SU-DHL-6 (cell line): ENCODE measurements around the gene DDX39B.
"Not testable (repeated sequence)": the region's sequence is repeated elsewhere in the genome, so short reads cannot be mapped to it uniquely, and the experiment has no call there.

ENCODE experiments used
- EZH2phosphoT487 ChIP-seq: fragments of 200-600 bp; sonication (generic), shearing (Covaris generic); conservative IDR thresholded peaks from 2 replicates; pipeline ENCODE4 v1.6.1; 2018; ENCODE audit warnings: mild to moderate bottlenecking, antibody characterized with exemption, low read length, moderate library complexity, mixed read lengths
- TF ChIP-seq, protein P1 (sequence below): fragments of 200-600 bp; sonication (generic); IDR thresholded peaks from one replicate; pipeline ENCODE4 v1.5.1; 2017; ENCODE audit warnings: antibody characterized with exemption, mild to moderate bottlenecking, low read length, moderate library complexity; ENCODE audit not compliant: insufficient read depth, poor library complexity, severe bottlenecking

DNA sequence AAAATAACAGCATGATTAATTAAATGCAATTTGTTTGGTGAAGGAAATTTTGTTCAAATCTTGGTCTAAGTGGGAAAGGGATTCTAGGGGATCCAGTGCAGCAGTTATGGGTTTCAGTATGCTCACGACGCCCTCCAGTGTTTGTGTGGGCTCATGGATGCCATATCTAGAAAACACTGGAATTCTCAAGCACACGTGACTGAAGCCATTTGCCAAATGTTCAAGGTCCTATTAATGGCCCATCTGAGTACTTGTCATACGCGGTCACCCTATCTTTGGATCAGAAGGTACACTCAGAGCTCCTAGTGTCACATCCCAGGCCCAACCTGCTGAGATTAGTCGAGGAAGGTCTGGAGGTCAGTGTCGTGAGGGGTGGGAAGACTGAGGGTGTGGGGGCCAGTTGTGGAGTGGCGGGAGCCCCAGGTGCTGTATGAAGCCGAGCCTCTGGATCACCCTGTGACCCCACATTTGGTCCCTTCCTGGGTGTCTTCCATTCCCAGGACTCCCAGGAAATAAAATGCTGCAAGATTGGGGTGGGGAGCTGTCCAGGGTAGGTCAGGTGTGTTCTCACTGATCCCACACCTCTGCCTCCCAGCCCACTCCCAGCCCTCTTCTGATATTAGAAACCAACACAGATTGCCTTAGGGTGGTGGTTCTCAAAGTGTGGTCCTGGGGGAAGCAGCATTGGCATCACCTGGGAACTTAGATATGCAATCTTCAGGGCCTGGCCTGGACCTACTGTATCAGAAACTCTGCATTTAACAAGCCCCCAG lies 55.6 kb downstream of the DDX39B start:
- not testable (repeated sequence) for TF ChIP-seq EZH2phosphoT487
- TF ChIP-seq, protein P1, sequence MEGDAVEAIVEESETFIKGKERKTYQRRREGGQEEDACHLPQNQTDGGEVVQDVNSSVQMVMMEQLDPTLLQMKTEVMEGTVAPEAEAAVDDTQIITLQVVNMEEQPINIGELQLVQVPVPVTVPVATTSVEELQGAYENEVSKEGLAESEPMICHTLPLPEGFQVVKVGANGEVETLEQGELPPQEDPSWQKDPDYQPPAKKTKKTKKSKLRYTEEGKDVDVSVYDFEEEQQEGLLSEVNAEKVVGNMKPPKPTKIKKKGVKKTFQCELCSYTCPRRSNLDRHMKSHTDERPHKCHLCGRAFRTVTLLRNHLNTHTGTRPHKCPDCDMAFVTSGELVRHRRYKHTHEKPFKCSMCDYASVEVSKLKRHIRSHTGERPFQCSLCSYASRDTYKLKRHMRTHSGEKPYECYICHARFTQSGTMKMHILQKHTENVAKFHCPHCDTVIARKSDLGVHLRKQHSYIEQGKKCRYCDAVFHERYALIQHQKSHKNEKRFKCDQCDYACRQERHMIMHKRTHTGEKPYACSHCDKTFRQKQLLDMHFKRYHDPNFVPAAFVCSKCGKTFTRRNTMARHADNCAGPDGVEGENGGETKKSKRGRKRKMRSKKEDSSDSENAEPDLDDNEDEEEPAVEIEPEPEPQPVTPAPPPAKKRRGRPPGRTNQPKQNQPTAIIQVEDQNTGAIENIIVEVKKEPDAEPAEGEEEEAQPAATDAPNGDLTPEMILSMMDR: not testable (repeated sequence)
